ENCODE data around the gene MLN.
"Not testable (repeated sequence)": the region's sequence is repeated elsewhere in the genome, so short reads cannot be mapped to it uniquely, and the experiment has no call there.

DNA sequence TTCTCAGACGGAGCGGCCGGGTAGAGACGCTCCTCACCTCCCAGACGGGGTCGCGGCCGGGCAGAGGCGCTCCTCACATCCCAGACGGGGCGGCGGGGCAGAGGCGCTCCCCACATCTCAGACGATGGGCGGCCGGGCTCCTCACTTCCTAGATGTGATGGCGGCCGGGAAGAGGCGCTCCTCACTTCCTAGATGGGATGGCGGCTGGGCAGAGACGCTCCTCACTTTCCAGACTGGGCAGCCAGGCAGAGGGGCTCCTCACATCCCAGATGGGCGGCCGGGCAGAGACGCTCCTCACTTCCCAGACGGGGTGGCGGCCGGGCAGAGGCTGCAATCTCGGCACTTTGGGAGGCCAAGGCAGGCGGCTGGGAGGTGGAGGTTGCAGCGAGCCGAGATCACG, 29.0 kb upstream of the MLN start:
- TF ChIP-seq, protein P1, sequence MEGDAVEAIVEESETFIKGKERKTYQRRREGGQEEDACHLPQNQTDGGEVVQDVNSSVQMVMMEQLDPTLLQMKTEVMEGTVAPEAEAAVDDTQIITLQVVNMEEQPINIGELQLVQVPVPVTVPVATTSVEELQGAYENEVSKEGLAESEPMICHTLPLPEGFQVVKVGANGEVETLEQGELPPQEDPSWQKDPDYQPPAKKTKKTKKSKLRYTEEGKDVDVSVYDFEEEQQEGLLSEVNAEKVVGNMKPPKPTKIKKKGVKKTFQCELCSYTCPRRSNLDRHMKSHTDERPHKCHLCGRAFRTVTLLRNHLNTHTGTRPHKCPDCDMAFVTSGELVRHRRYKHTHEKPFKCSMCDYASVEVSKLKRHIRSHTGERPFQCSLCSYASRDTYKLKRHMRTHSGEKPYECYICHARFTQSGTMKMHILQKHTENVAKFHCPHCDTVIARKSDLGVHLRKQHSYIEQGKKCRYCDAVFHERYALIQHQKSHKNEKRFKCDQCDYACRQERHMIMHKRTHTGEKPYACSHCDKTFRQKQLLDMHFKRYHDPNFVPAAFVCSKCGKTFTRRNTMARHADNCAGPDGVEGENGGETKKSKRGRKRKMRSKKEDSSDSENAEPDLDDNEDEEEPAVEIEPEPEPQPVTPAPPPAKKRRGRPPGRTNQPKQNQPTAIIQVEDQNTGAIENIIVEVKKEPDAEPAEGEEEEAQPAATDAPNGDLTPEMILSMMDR (IDR thresholded peaks at IDR 0.05): not testable (repeated sequence)
- not testable (repeated sequence) for TF ChIP-seq POLR2A (IDR thresholded peaks at IDR 0.05)

Measured in uterus (tissue), 2 donors.